AG09319 (cell line): ENCODE results near the gene TXNDC8.
"Not testable (repeated sequence)": the region's sequence is repeated elsewhere in the genome, so short reads cannot be mapped to it uniquely, and the experiment has no call there.

Experiments
- DNase-seq: peaks from one replicate; pipeline ENCODE4 v3.0.0-alpha.2; 2010; ENCODE audit warnings: low read depth; ENCODE audit errors: extremely low read depth
- CTCF ChIP-seq: IDR thresholded peaks from 2 replicates; pipeline ENCODE4 v1.5.1; 2011; ENCODE audit warnings: low read depth, mild to moderate bottlenecking, inconsistent platforms, low read length, moderate library complexity

Gene TXNDC8

GRCh38 chr9:110328763-110329162, 8.9 kb downstream of the TXNDC8 start:
- DNase-seq: no peak
- no peak for TF ChIP-seq CTCF

GRCh38 chr9:110327716-110328115, 9.9 kb downstream of the TXNDC8 start:
- DNase-seq: no peak
- no peak for TF ChIP-seq CTCF

- no peak; the same call in 1 of the 2 replicates for TF ChIP-seq CTCF
- DNase-seq: no peak
These were observed 13.8 kb downstream of the TXNDC8 start for GRCh38 chr9:110323818-110324217.

GRCh38 chr9:110320651-110321445, 16.8 kb downstream of the TXNDC8 start:
- no peak for DNase-seq
- TF ChIP-seq CTCF: no peak

GRCh38 chr9:110319781-110320492, 17.7 kb downstream of the TXNDC8 start:
- no peak for TF ChIP-seq CTCF
- DNase-seq: no peak

- DNase-seq: no peak
- TF ChIP-seq CTCF: no peak
These were observed 19.8 kb downstream of the TXNDC8 start for GRCh38 chr9:110317911-110318310.

- TF ChIP-seq CTCF: no peak
- no peak for DNase-seq
These were observed 21.2 kb downstream of the TXNDC8 start for GRCh38 chr9:110316261-110317075.

- DNase-seq: not testable (repeated sequence)
These were observed 25.7 kb downstream of the TXNDC8 start for GRCh38 chr9:110311978-110312377.
